IMR-90 (cell line): ENCODE results near the gene CEP57L1. TPM values are rescaled to one million over a fixed set of nuclear protein-coding genes. Genes with fewer than 3 reads are reported as not detected.

Experiments
- ATAC-seq: fragments of 200-7000 bp; cut with Tn5 transposase; 2 replicates; pipeline ENCODE4 v1.9.1; 2020; ENCODE audit warnings: low read depth, mild to moderate bottlenecking, moderate library complexity
- BruUV-seq: library from RNA; stranded (reverse); fragments of 400-500 nt; replicated peaks from 2 replicates; lab custom pipeline; 2021; lab: Mats Ljungman, UMichigan
- CTCF ChIA-PET: fragments of 300-600 bp; formaldehyde crosslinking; extraction: SDS; loops from one replicate; lab custom pipeline; 2021; ENCODE audit warnings: antibody characterized with exemption; lab: Yijun Ruan, JAX
- POLR2A ChIA-PET: fragments of 300-600 bp; sonication (Branson Sonifier 250); formaldehyde crosslinking; loops from one replicate; lab custom pipeline; 2022; ENCODE audit warnings: antibody characterized with exemption; ENCODE audit not compliant: unreplicated experiment; lab: Charles Lee
- DNase-seq: peaks from one replicate; pipeline ENCODE4 v3.0.0; 2013
- H2AFZ ChIP-seq: replicated peaks from 2 replicates; pipeline ENCODE3; 2013; ENCODE audit warnings: low read length, mild to moderate bottlenecking; ENCODE audit not compliant: poor library complexity
- H2AK5ac ChIP-seq: 2 replicates; pipeline ENCODE4 v1.6.1; 2013; ENCODE audit warnings: low read depth, low read length, inconsistent platforms
- H2AK9ac ChIP-seq: replicated peaks from 2 replicates; pipeline ENCODE3; 2013; ENCODE audit warnings: mild to moderate bottlenecking, low read depth, low read length, moderate library complexity; ENCODE audit not compliant: poor library complexity
- H2BK120ac ChIP-seq: 2 replicates; pipeline ENCODE4 v1.6.1; 2013; ENCODE audit warnings: low read depth, low read length, inconsistent platforms
- H2BK15ac ChIP-seq: 3 replicates; pipeline ENCODE4 v1.6.1; 2013; ENCODE audit warnings: low read depth, low read length, inconsistent platforms
- H2BK20ac ChIP-seq: 2 replicates; pipeline ENCODE4 v1.6.1; 2013; ENCODE audit warnings: low read depth, mild to moderate bottlenecking, inconsistent platforms, low read length, moderate library complexity
- H2BK5ac ChIP-seq: 2 replicates; pipeline ENCODE4 v1.6.1; 2013; ENCODE audit warnings: mild to moderate bottlenecking, low read depth, low read length, inconsistent platforms; ENCODE audit not compliant: poor library complexity, severe bottlenecking
- H3K14ac ChIP-seq: replicated peaks from 2 replicates; pipeline ENCODE4 v1.6.1; 2013; ENCODE audit warnings: low read depth, low read length, inconsistent platforms
- H3K18ac ChIP-seq: 2 replicates; pipeline ENCODE4 v1.6.1; 2013; ENCODE audit warnings: low read depth, low read length, control low read depth
- H3K23ac ChIP-seq: 2 replicates; pipeline ENCODE4 v1.6.1; 2013; ENCODE audit warnings: low read depth, low read length, inconsistent platforms
- H3K27ac ChIP-seq: 2 replicates; pipeline ENCODE4 v1.5.1; 2013; ENCODE audit warnings: mild to moderate bottlenecking, control low read depth, low read length; ENCODE audit not compliant: insufficient read depth
- H3K27me3 ChIP-seq: 2 replicates; pipeline ENCODE4 v1.6.1; 2013; ENCODE audit warnings: low read length; ENCODE audit not compliant: control insufficient read depth, insufficient read depth
- H3K36me3 ChIP-seq: 2 replicates; pipeline ENCODE4 v1.6.1; 2013; ENCODE audit warnings: low read length, mixed read lengths; ENCODE audit not compliant: control insufficient read depth, insufficient read depth
- H3K4ac ChIP-seq: 2 replicates; pipeline ENCODE4 v1.6.1; 2013; ENCODE audit warnings: low read depth, low read length, inconsistent platforms
- H3K4me1 ChIP-seq: 2 replicates; pipeline ENCODE4 v1.6.1; 2013; ENCODE audit warnings: low read length, mixed read lengths; ENCODE audit not compliant: control insufficient read depth, insufficient read depth
- H3K4me2 ChIP-seq: 2 replicates; pipeline ENCODE4 v1.6.1; 2013; ENCODE audit warnings: low read depth, mild to moderate bottlenecking, control low read depth, low read length, moderate library complexity
- H3K4me3 ChIP-seq: 2 replicates; pipeline ENCODE4 v1.5.1; 2013; ENCODE audit warnings: low read depth, mild to moderate bottlenecking, control low read depth, low read length, moderate library complexity; ENCODE audit not compliant: insufficient read depth
- H3K56ac ChIP-seq: 2 replicates; pipeline ENCODE4 v1.6.1; 2013; ENCODE audit warnings: low read length, inconsistent platforms; ENCODE audit not compliant: insufficient read depth; ENCODE audit errors: extremely low read depth
- H3K79me1 ChIP-seq, 2 experiments: 2 replicates each; pipeline ENCODE4 v1.6.1; 2013; ENCODE audit warnings: low read length in 2 of 2, inconsistent platforms in 1 of 2, low read depth in 1 of 2
- H3K9ac ChIP-seq: 2 replicates; pipeline ENCODE4 v1.6.1; 2013; ENCODE audit warnings: low read depth, low read length, control low read depth
- H3K9me1 ChIP-seq: 2 replicates; pipeline ENCODE4 v1.6.1; 2013; ENCODE audit warnings: low read length, inconsistent platforms; ENCODE audit not compliant: insufficient read depth
- H3K9me3 ChIP-seq: 2 replicates; pipeline ENCODE4 v1.6.1; 2013; ENCODE audit warnings: low read length; ENCODE audit not compliant: control insufficient read depth, insufficient read depth
- H4K20me1 ChIP-seq: 2 replicates; pipeline ENCODE4 v1.6.1; 2013; ENCODE audit warnings: low read length, inconsistent platforms; ENCODE audit not compliant: insufficient read depth
- H4K5ac ChIP-seq: 2 replicates; pipeline ENCODE4 v1.6.1; 2013; ENCODE audit warnings: mild to moderate bottlenecking, low read depth, low read length, control low read depth
- H4K8ac ChIP-seq, 2 experiments: 2 replicates each; pipeline ENCODE4 v1.6.1; 2013; ENCODE audit warnings: low read depth in 2 of 2, low read length in 2 of 2, control low read depth in 1 of 2, inconsistent platforms in 1 of 2
- H4K91ac ChIP-seq: 2 replicates; pipeline ENCODE4 v1.6.1; 2013; ENCODE audit warnings: low read depth, low read length, inconsistent platforms; ENCODE audit not compliant: insufficient read depth
- BHLHE40 ChIP-seq: fragments of 150-350 bp; IDR thresholded peaks from 2 replicates; pipeline ENCODE4 v1.6.1; 2016; ENCODE audit warnings: mild to moderate bottlenecking, low read depth, low read length
- CEBPB ChIP-seq: IDR thresholded peaks from 2 replicates; pipeline ENCODE4 v1.6.1; 2012; ENCODE audit warnings: low read depth, low read length, improper control_type of control experiment
- CTCF ChIP-seq: conservative IDR thresholded peaks from 2 replicates; pipeline ENCODE4 v1.5.1; 2012; ENCODE audit warnings: mild to moderate bottlenecking, low read depth, low read length, improper control_type of control experiment
- ELK1 ChIP-seq: fragments of 150-350 bp; IDR thresholded peaks from 2 replicates; pipeline ENCODE4 v1.6.1; 2016; ENCODE audit warnings: low read depth, mild to moderate bottlenecking, low read length, moderate library complexity, borderline replicate concordance
- MAFK ChIP-seq: IDR thresholded peaks from 2 replicates; pipeline ENCODE4 v1.6.1; 2012; ENCODE audit warnings: low read depth, low read length, improper control_type of control experiment
- MAZ ChIP-seq: IDR thresholded peaks from 2 replicates; pipeline ENCODE4 v1.6.1; 2012; ENCODE audit warnings: low read depth, mild to moderate bottlenecking, low read length, improper control_type of control experiment, moderate library complexity, borderline replicate concordance
- NFE2L2 ChIP-seq: fragments of 150-350 bp; IDR thresholded peaks from 2 replicates; pipeline ENCODE4 v1.6.1; 2016; ENCODE audit warnings: low read depth, mild to moderate bottlenecking, low read length
- POLR2A ChIP-seq: IDR thresholded peaks from 2 replicates; pipeline ENCODE4 v1.6.1; 2012; ENCODE audit warnings: mild to moderate bottlenecking, low read depth, low read length
- RAD21 ChIP-seq: IDR thresholded peaks from 2 replicates; pipeline ENCODE4 v1.6.1; 2012; ENCODE audit warnings: low read length, improper control_type of control experiment
- RFX5 ChIP-seq: IDR thresholded peaks from 2 replicates; pipeline ENCODE4 v1.8.0; 2012; ENCODE audit warnings: low read depth, mild to moderate bottlenecking, low read length, moderate library complexity
- USF2 ChIP-seq: fragments of 150-350 bp; IDR thresholded peaks from 2 replicates; pipeline ENCODE4 v1.6.1; 2017; ENCODE audit warnings: mild to moderate bottlenecking, antibody characterized with exemption, low read length, low read depth
- WGBS, 2 experiments: methylation state at CpG; one replicate each; pipeline versions ENCODE4 v1.1.5 to v1.1.7; 2013; ENCODE audit warnings: missing lambda C conversion rate in 2 of 2; ENCODE audit not compliant: insufficient read length in 1 of 2; ENCODE audit errors: extremely low coverage in 2 of 2; 5-methylcytosine and 5-hydroxymethylcytosine counted together
- dilution Hi-C: fragments of 300-500 bp; cut with HindIII; formaldehyde crosslinking; loops from one replicate; pipeline ENCODE4 v1.14.3; 2018; ENCODE audit warnings: low sequenced_read_pairs; ENCODE audit not compliant: unreplicated experiment
- in situ Hi-C: fragments of 300-500 bp; cut with MboI; formaldehyde crosslinking; loops from 3 replicates; pipeline ENCODE4 v1.14.3; 2019; ENCODE audit warnings: low sequenced_read_pairs, inconsistent platforms, mixed read lengths
- intact Hi-C: fragments of 100-400 bp; cut with micrococcal nuclease; formaldehyde crosslinking; loops from 2 replicates; pipeline ENCODE4 v1.10.0; 2022
- polyA plus RNA-seq, 3 experiments: library from polyadenylated mRNA; depleted of rRNA; stranded (reverse); fragments of >200 nt; gene quantifications; 2 replicates each; pipeline ENCODE4 v1.2.3, GENCODE V29; 2012; ENCODE audit warnings: low replicate concordance in 1 of 3
- total RNA-seq: library from RNA; depleted of rRNA; stranded (reverse); fragments of >200 nt; gene quantifications from 2 replicates; pipeline ENCODE4 v1.2.3, GENCODE V29; 2012

The CEP57L1 gene
- total and polyA plus RNA-seq, 2 of the 4 experiments (the other 2 are of a cell fraction), result 10.3 to 21.9 TPM

- Histone ChIP-seq H3K9me3 (no peaks in the 10 kb centered on the region), H3K9ac (no peak overlapping the region), H3K27ac (no peak overlapping the region), H2AK9ac (no peak overlapping the region), H2BK120ac (no peak overlapping the region), H3K56ac (no peak overlapping the region), H3K4me2 (no peak overlapping the region), H3K23ac (no peak overlapping the region), H2AK5ac (no peak overlapping the region), H2AFZ (no peak overlapping the region), H4K5ac (no peak overlapping the region), H3K18ac (no peak overlapping the region), H4K91ac (no peak overlapping the region), H3K9me1 (no peaks in the 10 kb centered on the region), H3K4ac (no peak overlapping the region), H3K4me1 (no peaks in the 10 kb centered on the region), H4K8ac (no peak overlapping the region), H2BK15ac (no peak overlapping the region), H4K20me1 (no peaks in the 10 kb centered on the region), H3K36me3 (no peaks in the 10 kb centered on the region), H3K27me3 (peaks cover 4% of the 10 kb centered on the region), H2BK20ac (no peak overlapping the region), H2BK5ac (no peak overlapping the region), H3K4me3 (no peak overlapping the region), H3K79me1 (no peaks in the 10 kb centered on the region), H3K14ac (no peak overlapping the region)
- in situ Hi-C loops, result no loop called here
- no CpG with 5 or more reads among the region's 3 CpGs for WGBS, 2 experiments
- BruUV-seq, result no TSS peak
- ATAC-seq (no peak), DNase-seq (no peak)
- dilution Hi-C loops, result no loop called here
- ChIA-PET POLR2A (no interaction called here), CTCF (interaction anchor here (2.8 kb wide), 1 partner anchor 16 kb away, joined by 8 read pairs; no protein-coding TSS in a partner anchor)
- TF ChIP-seq CTCF (no peak), CEBPB (no peak), MAFK (no peak), RAD21 (no peak), NFE2L2 (no peak), BHLHE40 (no peak), ELK1 (no peak), MAZ (no peak), RFX5 (no peak), POLR2A (no peak), USF2 (no peak)
- intact Hi-C loops, result no loop called here
These were observed 109.2 kb downstream of the CEP57L1 start for GRCh38 chr6:109204511-109204910.
